GM12892 (cell line): Measurements from ENCODE around the gene MATCAP1.

Source experiments
- POLR2A ChIP-seq: IDR thresholded peaks from 2 replicates; pipeline ENCODE4 v1.6.1; 2011; ENCODE audit warnings: low read depth, low read length, control low read depth
- POLR2AphosphoS5 ChIP-seq: IDR thresholded peaks from 2 replicates; pipeline ENCODE4 v1.6.1; 2011; ENCODE audit warnings: low read depth, low read length, control low read depth
- TAF1 ChIP-seq: IDR thresholded peaks from 2 replicates; pipeline ENCODE4 v1.6.1; 2011; ENCODE audit warnings: low read depth, mild to moderate bottlenecking, control low read depth, low read length, borderline replicate concordance

GRCh38 chr16:67181346-67181745, 2.4 kb downstream of the MATCAP1 start:
- TF ChIP-seq POLR2A (no peak), POLR2AphosphoS5 (no peak), TAF1 (no peak)
